NOMO-1 treated with DMSO at 0.1 percent for 48 hours (cell line): ENCODE data around the gene LINC01488.

Experiments used
- DNase-seq: peaks from one replicate; lab custom pipeline; 2025; ENCODE audit not compliant: unreplicated experiment; lab: John Stamatoyannopoulos, UW

Gene LINC01488

GRCh38 chr11:69475866-69476471 lies 5.5 kb upstream of the LINC01488 start:
- DNase-seq, result no peak

- no peak for DNase-seq
Measured at GRCh38 chr11:69476509-69476961, 4.9 kb upstream of the LINC01488 start.

GRCh38 chr11:69477086-69477485 lies 4.4 kb upstream of the LINC01488 start:
- no peak for DNase-seq

- DNase-seq, result no peak
Measured at GRCh38 chr11:69479591-69480271, 1.7 kb upstream of the LINC01488 start.

- DNase-seq, result no peak
Measured at GRCh38 chr11:69480547-69481392, 693 bp upstream of the LINC01488 start.

GRCh38 chr11:69482322-69482721 lies 859 bp downstream of the LINC01488 start:
- DNase-seq, result no peak

- DNase-seq, result no peak
Measured at GRCh38 chr11:69483170-69483569, 1.7 kb downstream of the LINC01488 start.

GRCh38 chr11:69483691-69484426 lies 2.4 kb downstream of the LINC01488 start:
- no peak for DNase-seq

- DNase-seq, result no peak
Measured at GRCh38 chr11:69484427-69485259, 3.2 kb downstream of the LINC01488 start.

- DNase-seq, result no peak
Measured at GRCh38 chr11:69485337-69486041, 4.0 kb downstream of the LINC01488 start.

GRCh38 chr11:69486056-69486772 lies 4.8 kb downstream of the LINC01488 start:
- no peak for DNase-seq

- no peak for DNase-seq
Measured at GRCh38 chr11:69486773-69487291, 5.4 kb downstream of the LINC01488 start.

- DNase-seq, result no peak
Measured at GRCh38 chr11:69487391-69487790, 5.9 kb downstream of the LINC01488 start.

GRCh38 chr11:69487849-69488542 lies 6.5 kb downstream of the LINC01488 start:
- DNase-seq, result no peak

GRCh38 chr11:69488543-69488940 lies 7.1 kb downstream of the LINC01488 start:
- DNase-seq, result no peak

- DNase-seq, result no peak
Measured at GRCh38 chr11:69489031-69489745, 7.7 kb downstream of the LINC01488 start.

GRCh38 chr11:69489746-69490365 lies 8.4 kb downstream of the LINC01488 start:
- DNase-seq, result no peak
